ENCODE data around the gene NEURL1.
"Not testable (repeated sequence)": the region's sequence is repeated elsewhere in the genome, so short reads cannot be mapped to it uniquely, and the experiment has no call there.

Gene NEURL1

GRCh38 chr10:103590060-103590459, 96.6 kb downstream of the NEURL1 start:
- no peak for DNase-seq

- no peak for DNase-seq
Measured at GRCh38 chr10:103590744-103591291, 97.3 kb downstream of the NEURL1 start.

GRCh38 chr10:103592186-103593021, 98.9 kb downstream of the NEURL1 start:
- no peak for DNase-seq

- no peak for DNase-seq
Measured at GRCh38 chr10:103593022-103593570, 99.6 kb downstream of the NEURL1 start.

GRCh38 chr10:103595933-103596726, 102.6 kb downstream of the NEURL1 start:
- no peak for DNase-seq

- DNase-seq: no peak
Measured at GRCh38 chr10:103597003-103597402, 103.5 kb downstream of the NEURL1 start.

- DNase-seq: peak; percentile 39
Measured at GRCh38 chr10:103598654-103599115, 105.2 kb downstream of the NEURL1 start.

GRCh38 chr10:103599211-103599610, 105.7 kb downstream of the NEURL1 start:
- DNase-seq: no peak

GRCh38 chr10:103599907-103600306, 106.4 kb downstream of the NEURL1 start:
- no peak for DNase-seq

- no peak for DNase-seq
Measured at GRCh38 chr10:103600325-103600724, 106.8 kb downstream of the NEURL1 start.

- no peak for DNase-seq
Measured at GRCh38 chr10:103600956-103601569, 107.6 kb downstream of the NEURL1 start.

- DNase-seq: no peak
Measured at GRCh38 chr10:103602028-103602851, 108.7 kb downstream of the NEURL1 start.

GRCh38 chr10:103602852-103603155, 109.3 kb downstream of the NEURL1 start:
- no peak for DNase-seq

GRCh38 chr10:103603382-103603781, 109.9 kb downstream of the NEURL1 start:
- no peak for DNase-seq

- DNase-seq: peak; percentile 26
Measured at GRCh38 chr10:103605359-103606096, 112.0 kb downstream of the NEURL1 start.

- DNase-seq: not testable (repeated sequence)
Measured at GRCh38 chr10:103606097-103606438, 112.6 kb downstream of the NEURL1 start.

GRCh38 chr10:103607051-103607450, 113.5 kb downstream of the NEURL1 start:
- not testable (repeated sequence) for DNase-seq

- DNase-seq: not testable (repeated sequence)
Measured at GRCh38 chr10:103608056-103608455, 114.6 kb downstream of the NEURL1 start.

GRCh38 chr10:103609231-103610082, 116.0 kb downstream of the NEURL1 start:
- no peak for DNase-seq

GRCh38 chr10:103610083-103610472, 116.6 kb downstream of the NEURL1 start:
- no peak for DNase-seq

All from T1000 (cell line).